ENCODE measurements around the gene SNRNP40.
A peak's percentile ranks its signal among the peaks of the same experiment; 100 is the strongest.
"Not testable (repeated sequence)": the region's sequence is repeated elsewhere in the genome, so short reads cannot be mapped to it uniquely, and the experiment has no call there.

The SNRNP40 gene

GRCh38 chr1:31296486-31297276 lies at the start of gene SNRNP40, which contains the start of gene ZCCHC17:
Gene SNRNP40 (minus strand): TSS chr1:31296788. CDS start chr1:31296751, 37 bp downstream.
Gene ZCCHC17 (plus strand): TSS chr1:31297032. CDS start chr1:31310099, 13,067 bp downstream.
- DNase-seq, result peak; percentile 100

DNA sequence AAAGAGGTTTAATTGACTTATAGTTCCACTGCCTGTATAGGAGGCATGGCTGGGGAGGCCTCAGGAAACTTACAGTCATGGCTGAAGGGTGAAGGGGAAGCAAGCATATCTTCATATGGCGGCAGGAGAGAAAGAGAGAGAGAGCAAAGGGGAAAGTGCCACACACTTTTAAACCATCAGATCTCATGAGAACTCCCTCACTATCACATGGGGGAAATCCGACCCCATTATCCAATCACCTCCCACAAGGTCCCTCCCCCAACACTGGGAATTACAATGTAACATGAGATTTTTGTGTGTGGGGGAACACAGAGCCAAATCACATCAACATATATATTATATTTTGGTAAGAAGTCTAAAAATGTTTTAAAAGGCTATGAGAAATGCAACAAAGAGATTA lies 49.0 kb upstream of the SNRNP40 start:
- no peak for DNase-seq

- DNase-seq, result no peak
Observed at GRCh38 chr1:31344503-31344902, 47.9 kb upstream of the SNRNP40 start.

DNA sequence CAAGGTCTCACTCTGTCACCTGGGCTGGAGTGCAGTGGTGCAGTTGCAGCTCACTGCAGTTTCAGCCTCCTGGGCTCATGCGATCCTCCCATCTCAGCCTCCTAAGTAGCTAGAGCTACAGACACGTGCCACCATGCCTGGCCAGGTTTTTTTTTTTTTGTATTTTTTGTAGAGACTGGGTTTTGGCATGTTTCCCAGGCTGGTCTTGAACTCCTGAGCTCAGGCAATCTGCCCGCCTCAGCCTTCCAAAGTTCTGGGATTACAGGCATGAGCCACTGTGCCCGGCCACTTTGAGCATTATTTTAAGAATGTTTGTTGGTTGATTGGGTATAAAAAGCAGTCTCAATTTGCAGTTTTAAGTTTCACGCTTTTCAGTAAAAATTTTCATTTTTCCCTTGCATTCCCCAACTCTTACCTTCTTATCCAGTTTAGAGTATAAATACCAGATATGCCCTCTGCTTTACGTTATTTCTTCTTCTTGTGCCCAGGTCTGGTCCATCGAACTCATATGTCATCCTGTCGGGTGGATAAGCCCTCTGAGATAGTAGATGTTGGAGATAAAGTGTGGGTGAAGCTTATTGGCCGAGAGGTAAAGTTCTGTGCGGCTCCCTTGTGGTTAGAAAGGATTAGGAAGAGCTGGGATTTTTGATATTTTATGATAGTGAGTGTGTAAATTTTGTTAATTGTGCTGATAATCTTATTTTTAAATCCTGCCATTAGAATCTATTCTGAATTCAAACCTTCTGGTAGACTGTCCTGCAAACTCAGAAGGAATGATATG lies 40.3 kb upstream of the SNRNP40 start:
- DNase-seq, result no peak

GRCh38 chr1:31335007-31335406 lies 38.4 kb upstream of the SNRNP40 start:
- DNase-seq, result peak; percentile 58

DNA sequence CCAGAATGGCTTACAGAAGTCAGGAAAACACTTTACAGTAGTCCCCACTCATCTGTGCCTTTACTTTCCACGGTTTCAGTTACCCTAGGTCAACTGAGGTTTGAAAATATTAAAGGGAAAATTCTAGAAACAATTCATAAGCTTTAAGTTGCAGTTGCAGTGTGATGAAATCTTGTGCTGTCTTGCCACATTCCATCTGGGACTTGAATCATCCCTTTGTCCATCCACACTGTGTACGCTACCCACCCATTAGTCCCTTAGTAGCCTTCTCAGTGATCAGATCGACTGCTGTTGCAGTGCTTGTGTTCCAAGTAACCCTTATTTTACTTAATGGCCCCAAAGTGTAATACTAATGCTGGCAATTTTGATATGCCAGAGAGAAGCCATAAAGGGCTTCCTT lies 30.8 kb upstream of the SNRNP40 start:
- no peak for DNase-seq

DNA sequence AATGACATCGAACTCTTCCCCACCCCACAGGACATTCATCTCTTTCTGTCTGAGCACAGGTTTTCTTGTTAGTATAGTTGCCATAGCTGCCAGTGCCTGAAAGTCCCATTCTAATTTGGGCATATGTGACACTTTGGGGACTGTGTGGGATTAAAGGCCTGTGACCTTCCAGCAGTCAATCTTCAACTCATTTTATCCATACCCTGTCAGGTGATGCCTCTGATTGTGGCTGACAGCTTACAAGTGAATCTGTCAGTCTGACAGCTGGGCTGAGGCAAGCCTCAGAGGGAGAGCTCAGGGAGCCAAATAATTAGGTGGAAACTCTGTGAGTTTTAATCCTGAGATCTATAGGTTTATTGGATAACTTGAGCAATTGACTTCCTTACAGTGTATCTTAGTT lies 29.9 kb upstream of the SNRNP40 start:
- no peak for DNase-seq

DNA sequence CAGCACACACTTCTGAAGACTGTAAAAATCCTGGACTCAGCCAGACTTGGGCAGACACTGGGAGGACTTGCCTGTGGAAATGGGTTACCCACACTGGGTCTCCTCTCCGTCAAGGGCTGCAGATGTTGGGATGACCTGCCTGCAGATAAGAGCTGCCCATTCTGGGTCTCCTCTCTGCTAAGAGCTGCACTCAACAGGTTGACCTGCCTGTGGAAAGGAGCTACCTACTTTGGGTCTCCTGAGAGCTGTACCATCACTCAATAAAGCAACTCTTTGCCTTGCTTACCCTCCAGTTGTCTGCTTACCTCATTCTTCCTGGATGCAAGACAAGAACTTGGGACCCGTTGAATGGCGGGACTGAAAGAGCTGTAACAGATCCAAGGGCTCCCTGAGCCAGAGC lies 28.4 kb upstream of the SNRNP40 start:
- no peak for DNase-seq

DNA sequence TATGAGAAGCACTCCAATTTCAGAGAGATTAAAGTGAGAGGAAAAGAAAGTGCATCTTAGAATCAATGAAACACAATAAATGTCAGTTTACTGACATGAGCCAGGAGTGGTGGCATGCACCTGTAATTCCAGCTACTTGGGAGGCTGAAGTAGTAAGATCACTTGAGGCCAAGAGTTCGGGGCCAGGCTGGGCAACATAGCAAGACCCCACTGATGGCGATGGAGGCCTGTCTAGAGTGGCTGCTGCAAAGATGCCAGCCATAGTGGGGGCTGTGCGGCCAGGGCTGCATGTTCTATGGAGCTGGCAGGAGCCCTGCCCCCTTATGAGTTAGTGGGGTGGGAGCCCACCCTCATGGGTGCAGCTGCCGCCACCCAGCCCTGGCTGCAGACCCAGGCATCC lies 27.5 kb upstream of the SNRNP40 start:
- no peak for DNase-seq

GRCh38 chr1:31318146-31318545 lies 21.6 kb upstream of the SNRNP40 start:
- DNase-seq, result no peak

DNA sequence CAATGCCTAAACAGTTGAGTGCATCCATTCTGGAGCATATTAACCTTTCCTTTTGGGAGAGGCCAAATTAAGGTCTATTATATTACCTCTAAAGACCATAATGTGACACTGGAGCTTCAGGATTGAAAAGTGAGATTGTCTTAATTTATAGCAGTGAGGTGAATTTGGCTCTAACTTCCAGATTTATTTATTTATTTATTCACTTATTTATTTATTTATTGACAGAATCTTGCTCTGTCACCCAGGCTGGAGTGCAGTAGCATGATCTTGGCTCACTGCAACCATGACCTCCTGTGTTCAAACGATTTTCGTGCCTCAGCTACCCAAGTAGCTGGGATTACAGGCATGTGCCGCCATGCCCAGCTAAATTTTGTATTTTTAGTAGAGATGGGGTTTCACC lies 19.3 kb upstream of the SNRNP40 start:
- DNase-seq, result no peak

GRCh38 chr1:31310198-31310597 lies 13.6 kb upstream of the SNRNP40 start:
- DNase-seq, result no peak

- DNase-seq, result no peak
Observed at GRCh38 chr1:31308036-31308435, 11.4 kb upstream of the SNRNP40 start.

DNA sequence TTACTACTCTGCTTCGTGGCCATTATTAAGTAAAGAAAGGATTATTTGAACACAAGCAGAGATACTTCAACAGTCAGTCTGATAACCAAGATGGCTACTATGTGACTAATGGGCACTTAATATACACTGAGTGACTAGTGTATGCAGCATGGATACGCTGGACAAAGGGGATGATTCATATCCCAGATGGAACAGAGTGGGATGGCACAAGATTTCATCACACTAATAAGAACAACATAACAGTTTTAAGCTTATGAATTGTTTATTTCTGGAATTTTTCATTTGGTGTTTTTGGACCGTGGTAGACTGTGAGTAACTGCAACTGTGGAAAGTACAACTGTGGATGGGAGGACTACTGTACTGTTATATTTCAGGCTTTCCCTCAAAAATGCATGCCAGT lies 9.7 kb upstream of the SNRNP40 start:
- DNase-seq, result no peak

- DNase-seq, result no peak
Observed at GRCh38 chr1:31302709-31303441, 6.3 kb upstream of the SNRNP40 start.

- no peak for DNase-seq
Observed at GRCh38 chr1:31300193-31300592, 3.6 kb upstream of the SNRNP40 start.

DNA sequence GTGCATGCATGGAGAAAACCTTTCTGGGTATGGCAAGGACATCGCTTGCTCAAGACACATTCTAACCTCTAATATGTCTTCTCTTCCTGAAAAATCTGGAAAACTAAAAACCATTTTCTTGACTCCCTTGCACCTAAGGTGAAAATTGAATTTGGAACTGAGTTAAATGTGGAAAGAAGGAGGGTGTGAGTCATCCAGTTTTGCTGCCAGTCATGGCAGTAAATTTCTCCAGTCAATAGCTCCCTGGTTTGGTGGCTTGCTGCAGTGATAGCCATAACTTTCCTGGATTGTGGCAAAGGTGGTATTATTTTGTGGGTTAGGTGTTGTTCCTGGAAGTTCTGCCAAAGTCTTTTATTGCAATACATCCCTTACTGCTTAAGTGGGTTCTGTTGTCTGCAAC lies 2.8 kb upstream of the SNRNP40 start:
- no peak for DNase-seq

GRCh38 chr1:31297277-31298247 lies 974 bp upstream of the SNRNP40 start:
- DNase-seq, result no peak

DNA sequence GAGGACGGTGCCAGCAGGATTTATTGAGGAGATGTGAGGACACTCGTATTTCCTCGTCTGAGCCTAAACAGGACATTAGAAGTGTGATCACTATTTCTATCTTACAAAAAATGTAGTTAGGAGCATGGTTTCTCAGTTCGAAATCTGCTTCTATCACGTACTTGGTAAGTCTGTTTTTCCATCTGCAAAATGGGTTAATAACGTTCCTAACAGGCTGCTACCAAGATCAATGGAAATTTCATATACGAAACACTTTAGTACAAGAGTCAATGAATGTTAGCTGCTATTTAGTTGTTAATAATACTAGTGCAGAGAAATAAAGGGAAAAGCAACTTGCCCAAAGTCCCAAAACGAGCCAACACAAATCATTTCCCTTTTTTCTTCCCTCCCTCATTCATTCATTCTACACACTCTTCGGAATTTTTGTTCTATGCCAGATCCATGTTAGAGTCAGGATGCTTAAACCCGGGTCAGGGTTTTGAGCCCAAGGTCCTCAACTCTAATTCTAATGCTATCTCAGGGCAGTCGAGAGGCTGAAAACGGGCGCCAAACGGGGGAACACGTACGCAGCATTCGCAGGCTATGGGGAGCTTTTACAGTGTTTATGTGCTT lies 608 bp downstream of the SNRNP40 start:
- DNase-seq, result peak; percentile 52

GRCh38 chr1:31289021-31289420 lies 7.6 kb downstream of the SNRNP40 start:
- no peak for DNase-seq

DNA sequence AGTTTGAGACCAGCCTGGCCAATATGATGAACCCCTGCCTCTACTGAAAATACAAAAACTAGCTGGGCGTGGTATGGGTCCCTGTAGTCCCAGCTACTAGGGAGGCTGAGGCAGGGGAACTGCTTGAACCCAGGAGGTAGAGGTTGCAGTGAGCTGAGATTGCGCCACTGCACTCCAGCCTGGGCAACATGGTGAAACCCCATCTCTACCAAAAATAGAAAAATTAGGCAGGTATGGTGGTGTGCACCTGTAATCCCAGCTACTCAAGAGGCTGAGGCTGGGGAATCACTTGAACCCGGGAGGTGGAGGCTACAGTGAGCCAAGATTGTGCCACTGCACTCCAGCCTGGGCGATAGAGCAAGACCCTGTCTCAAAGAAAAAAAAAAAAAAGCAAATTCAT lies 8.8 kb downstream of the SNRNP40 start:
- DNase-seq, result not testable (repeated sequence)

GRCh38 chr1:31282426-31282825 lies 14.2 kb downstream of the SNRNP40 start:
- not testable (repeated sequence) for DNase-seq
